BJ (cell line): ENCODE results near the gene TOR2A. TPM values are rescaled to one million over a fixed set of nuclear protein-coding genes. Genes with fewer than 3 reads are reported as not detected.

ENCODE experiments used
- CTCF ChIA-PET: fragments of 350-600 bp; formaldehyde crosslinking; extraction: SDS; loops from one replicate; lab custom pipeline; 2021; ENCODE audit warnings: antibody characterized with exemption, inconsistent platforms; lab: Yijun Ruan, JAX
- POLR2A ChIA-PET: fragments of 300-600 bp; sonication (Branson Sonifier 250); formaldehyde crosslinking; extraction: SDS; loops from one replicate; lab custom pipeline; 2021; ENCODE audit warnings: antibody characterized with exemption; lab: Charles Lee
- DNase-seq: peaks from one replicate; pipeline ENCODE4 v3.0.0-alpha.2; 2011; ENCODE audit warnings: low read depth
- H3K27me3 ChIP-seq: 2 replicates; pipeline ENCODE4 v1.6.0; 2011; ENCODE audit warnings: low read length; ENCODE audit not compliant: control insufficient read depth, insufficient read depth
- H3K36me3 ChIP-seq: 2 replicates; pipeline ENCODE4 v1.5.1; 2011; ENCODE audit warnings: low read length; ENCODE audit not compliant: control insufficient read depth, insufficient read depth
- H3K4me3 ChIP-seq: 2 replicates; pipeline ENCODE4 v1.5.1; 2011; ENCODE audit warnings: low read depth, mild to moderate bottlenecking, control low read depth, low read length
- polyA plus RNA-seq: library from polyadenylated mRNA; depleted of rRNA; stranded (reverse); fragments of >200 nt; gene quantifications from 2 replicates; pipeline ENCODE4 v1.2.3, GENCODE V29; 2011
- TF ChIP-seq, protein P1 (sequence below): IDR thresholded peaks from 2 replicates; pipeline ENCODE4 v1.5.1; 2011; ENCODE audit warnings: low read depth, mild to moderate bottlenecking, control low read depth, inconsistent platforms, low read length, moderate library complexity; ENCODE audit not compliant: insufficient read depth

TOR2A gene
- polyA plus RNA-seq, 1 experiment = 8.0 TPM

DNA sequence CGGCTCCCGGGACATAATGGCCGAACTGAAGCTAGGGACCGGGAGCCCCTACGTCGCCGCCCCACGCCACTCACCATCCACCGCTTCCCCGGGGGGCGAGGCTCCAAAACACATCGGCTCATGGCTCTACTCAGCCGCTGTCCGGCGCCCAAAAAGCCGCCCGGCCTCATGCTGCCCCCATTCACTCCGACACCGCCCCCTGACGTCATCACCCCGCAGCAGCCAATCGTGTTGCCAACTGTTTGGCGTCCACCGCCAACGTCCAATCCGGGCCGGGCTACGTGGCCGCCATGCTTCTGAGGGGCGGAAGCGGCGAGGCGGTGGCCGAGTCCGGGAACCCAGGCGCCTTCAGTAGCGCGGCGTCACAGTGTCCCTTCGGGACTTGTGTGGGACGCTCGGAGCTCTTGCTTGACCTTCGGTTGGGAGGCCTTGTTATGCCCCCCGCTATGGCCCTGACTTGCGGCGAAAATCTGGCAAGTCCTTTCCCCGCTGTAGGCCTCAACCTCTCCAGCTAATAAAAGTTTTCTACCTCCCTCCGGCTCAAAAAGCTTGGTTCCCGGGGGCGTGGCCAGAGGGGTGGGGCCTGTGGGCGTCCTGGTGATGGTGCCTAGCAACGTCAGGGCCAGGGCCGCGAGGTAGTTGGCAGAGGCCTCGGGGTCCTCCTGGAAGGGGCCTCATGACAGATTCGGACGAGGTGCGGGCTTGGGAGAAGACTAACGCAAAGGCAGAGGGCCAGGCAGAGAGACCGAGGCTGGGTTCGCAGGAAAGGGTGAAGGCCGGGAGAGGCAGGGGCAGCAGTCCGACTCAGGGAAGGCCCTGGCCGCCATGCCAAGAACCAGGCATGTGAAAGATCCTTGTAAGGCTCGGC lies 19.4 kb downstream of the TOR2A start, which contains the start of the genes PTRH1 and TTC16:
Gene PTRH1, minus strand, starts transcription at position 194 of the 868 bp plus-strand sequence. Its CDS starts 24 bp downstream, at position 170.
Gene TTC16, plus strand, starts transcription at position 610 of the 868 bp plus-strand sequence. Its CDS starts 67 bp downstream, at position 677.
- DNase-seq = peak; percentile 65
- TF ChIP-seq, protein P1, sequence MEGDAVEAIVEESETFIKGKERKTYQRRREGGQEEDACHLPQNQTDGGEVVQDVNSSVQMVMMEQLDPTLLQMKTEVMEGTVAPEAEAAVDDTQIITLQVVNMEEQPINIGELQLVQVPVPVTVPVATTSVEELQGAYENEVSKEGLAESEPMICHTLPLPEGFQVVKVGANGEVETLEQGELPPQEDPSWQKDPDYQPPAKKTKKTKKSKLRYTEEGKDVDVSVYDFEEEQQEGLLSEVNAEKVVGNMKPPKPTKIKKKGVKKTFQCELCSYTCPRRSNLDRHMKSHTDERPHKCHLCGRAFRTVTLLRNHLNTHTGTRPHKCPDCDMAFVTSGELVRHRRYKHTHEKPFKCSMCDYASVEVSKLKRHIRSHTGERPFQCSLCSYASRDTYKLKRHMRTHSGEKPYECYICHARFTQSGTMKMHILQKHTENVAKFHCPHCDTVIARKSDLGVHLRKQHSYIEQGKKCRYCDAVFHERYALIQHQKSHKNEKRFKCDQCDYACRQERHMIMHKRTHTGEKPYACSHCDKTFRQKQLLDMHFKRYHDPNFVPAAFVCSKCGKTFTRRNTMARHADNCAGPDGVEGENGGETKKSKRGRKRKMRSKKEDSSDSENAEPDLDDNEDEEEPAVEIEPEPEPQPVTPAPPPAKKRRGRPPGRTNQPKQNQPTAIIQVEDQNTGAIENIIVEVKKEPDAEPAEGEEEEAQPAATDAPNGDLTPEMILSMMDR = no peak
- CTCF ChIA-PET = interaction anchor here (0.6 to 4.6 kb wide), 4 partner anchors 11 to 140 kb away, joined by 3 to 20 read pairs (median 4); partner anchors contain the start of gene TOR2A
- POLR2A ChIA-PET = interaction anchor here (0.6 kb wide), 1 partner anchor 132 kb away, joined by 4 read pairs; no protein-coding TSS in a partner anchor
- Histone ChIP-seq H3K4me3 (peak within 1 kb of the TSS; percentile 87), H3K27me3 (no peaks in the 10 kb centered on the region), H3K36me3 (no peaks in the 10 kb centered on the region)

DNA sequence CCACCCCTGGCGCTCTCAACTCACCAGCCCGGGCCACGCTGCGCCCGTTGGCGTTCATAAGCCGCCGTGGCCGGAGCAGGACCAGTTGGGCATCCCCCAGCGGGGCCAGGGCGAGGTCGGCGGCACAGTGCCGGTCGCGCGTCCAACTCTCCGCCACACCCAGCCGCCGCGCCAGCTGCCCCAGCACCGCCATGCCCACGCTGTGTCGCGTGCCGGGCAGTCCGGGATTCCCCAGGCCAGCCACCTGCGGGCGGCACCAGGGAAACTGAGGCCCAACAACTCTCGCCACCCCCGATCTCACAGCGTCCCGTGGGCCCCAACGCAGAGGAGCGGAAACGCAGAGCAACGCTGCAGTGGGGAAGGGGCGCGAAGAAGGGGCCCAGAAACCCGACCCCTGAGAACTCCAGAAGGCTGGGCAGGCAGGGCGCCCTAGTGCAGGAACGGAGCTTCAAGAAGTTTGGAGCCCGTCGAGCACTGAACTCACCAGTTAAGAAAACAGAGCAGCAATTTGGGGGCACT lies 20.1 kb downstream of the TOR2A start:
- CTCF ChIA-PET = interaction anchor here (0.9 to 4.6 kb wide), 2 partner anchors 10 to 20 kb away, joined by 4 to 20 read pairs; partner anchors contain the start of gene TOR2A
- no peak for DNase-seq
- Histone ChIP-seq H3K36me3 (no peaks in the 10 kb centered on the region), H3K27me3 (no peaks in the 10 kb centered on the region), H3K4me3 (peak overlapping the region; percentile 87)
- TF ChIP-seq, protein P1 = no peak
- POLR2A ChIA-PET = no interaction called here

DNA sequence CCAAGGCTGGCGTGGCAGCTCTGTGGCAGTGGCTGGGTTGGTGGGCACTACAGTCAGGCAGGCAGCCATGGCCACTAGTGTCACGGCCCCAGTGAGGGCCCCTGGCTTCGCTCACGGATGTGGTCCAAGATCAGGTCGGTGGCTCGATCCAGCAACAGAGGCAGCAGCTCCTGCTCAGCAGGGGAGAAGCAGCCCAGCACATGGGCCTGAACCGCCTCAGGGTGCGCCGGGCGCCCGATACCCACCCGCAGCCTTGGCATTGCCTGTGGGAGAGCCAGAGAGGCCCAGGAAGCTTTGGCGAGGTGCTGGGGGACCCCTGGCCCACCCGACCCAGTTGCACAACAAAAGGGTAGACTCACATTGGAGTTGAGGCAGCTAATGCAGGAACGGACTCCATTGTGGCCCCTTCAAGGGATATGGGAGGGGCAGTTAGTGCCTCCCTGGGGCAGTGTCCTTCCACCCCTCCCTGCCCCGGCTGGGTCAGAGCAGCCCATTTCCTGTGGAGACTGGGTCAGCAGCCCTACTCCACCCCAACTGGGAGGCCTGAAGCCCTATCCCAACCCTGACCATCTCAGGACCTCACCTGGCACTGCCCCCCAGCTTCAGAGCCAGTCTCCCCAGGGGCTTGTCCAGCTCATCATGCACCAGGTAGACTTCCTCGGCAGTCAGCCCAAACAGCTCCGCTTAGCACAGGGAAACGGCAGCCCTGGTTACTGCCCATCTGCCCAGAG lies 20.9 kb downstream of the TOR2A start:
- ChIA-PET POLR2A (no interaction called here), CTCF (interaction anchor here (1.5 to 4.6 kb wide), 2 partner anchors 11 to 21 kb away, joined by 4 to 20 read pairs; partner anchors contain the start of gene TOR2A)
- no peak for DNase-seq
- Histone ChIP-seq H3K36me3 (no peaks in the 10 kb centered on the region), H3K27me3 (no peaks in the 10 kb centered on the region), H3K4me3 (peak overlapping the region; percentile 87)
- TF ChIP-seq, protein P1 = no peak

DNA sequence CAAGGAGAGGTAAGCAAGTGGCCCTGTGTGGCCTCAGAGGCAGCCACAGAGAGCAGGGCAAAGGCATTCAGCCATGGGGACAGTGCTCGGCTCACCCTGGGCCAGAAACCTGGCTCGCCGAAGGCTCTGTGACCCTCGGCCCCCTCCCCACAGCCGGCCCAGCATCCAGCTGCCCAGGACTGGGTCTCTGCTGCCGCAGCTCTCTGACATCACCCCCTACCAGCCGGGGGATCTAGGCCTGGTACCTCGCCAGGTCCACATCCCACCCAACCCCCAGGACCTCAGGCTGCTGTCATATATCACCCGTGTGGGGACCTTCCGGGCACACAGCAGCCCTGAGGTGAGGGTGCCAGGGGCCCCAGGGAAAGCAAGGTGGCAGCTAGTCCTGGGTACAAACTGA lies 22.2 kb downstream of the TOR2A start:
- ChIA-PET CTCF (interaction anchor here (1.5 to 4.6 kb wide), 2 partner anchors 12 to 22 kb away, joined by 4 to 20 read pairs; partner anchors contain the start of gene TOR2A), POLR2A (no interaction called here)
- H3K36me3 ChIP-seq = no peaks in the 10 kb centered on the region
- no peak for DNase-seq
- TF ChIP-seq, protein P1 = no peak
- H3K27me3 ChIP-seq = no peaks in the 10 kb centered on the region
- H3K4me3 ChIP-seq = no peak overlapping the region
